MM.1S (cell line): Measurements from ENCODE around the gene POC5.

Experiments used
- DNase-seq: peaks from one replicate; pipeline ENCODE4 v3.0.0-alpha.2; 2015
- H2AFZ ChIP-seq: fragments of 300-600 bp; sonication (generic); 2 replicates; pipeline ENCODE4 v1.6.0; 2016; ENCODE audit warnings: antibody characterized with exemption, low read length
- H3F3A ChIP-seq: fragments of 300-600 bp; sonication (generic); 2 replicates; pipeline ENCODE4 v1.6.1; 2016; ENCODE audit warnings: mild to moderate bottlenecking, antibody characterized with exemption, low read length, moderate library complexity, mixed read lengths; ENCODE audit not compliant: insufficient read depth
- H3K27ac ChIP-seq: fragments of 300-600 bp; sonication (generic); 2 replicates; pipeline ENCODE4 v1.5.1; 2016; ENCODE audit warnings: mild to moderate bottlenecking, low read length
- H3K27me3 ChIP-seq: fragments of 300-600 bp; sonication (generic); replicated peaks from 2 replicates; pipeline ENCODE4 v1.6.0; 2016; ENCODE audit warnings: low read length; ENCODE audit not compliant: insufficient read depth
- H3K36me3 ChIP-seq: fragments of 300-600 bp; sonication (generic); replicated peaks from 2 replicates; pipeline ENCODE4 v1.6.1; 2016; ENCODE audit warnings: mild to moderate bottlenecking, low read length, mixed read lengths; ENCODE audit not compliant: insufficient read depth
- H3K4me1 ChIP-seq: fragments of 300-600 bp; sonication (generic); 2 replicates; pipeline ENCODE4 v1.6.1; 2016; ENCODE audit warnings: low read length, mixed read lengths
- H3K4me2 ChIP-seq: fragments of 300-600 bp; sonication (generic); 2 replicates; pipeline ENCODE4 v1.6.0; 2016; ENCODE audit warnings: low read depth, low read length
- H3K4me3 ChIP-seq: fragments of 300-600 bp; sonication (generic); 2 replicates; pipeline ENCODE4 v1.5.1; 2016; ENCODE audit warnings: low read length, mixed read lengths
- H3K79me2 ChIP-seq: fragments of 300-600 bp; sonication (generic); 2 replicates; pipeline ENCODE4 v1.6.1; 2016; ENCODE audit warnings: mixed run types, low read length, mixed read lengths
- H3K9ac ChIP-seq: fragments of 300-600 bp; sonication (generic); 2 replicates; pipeline ENCODE4 v1.6.1; 2016; ENCODE audit warnings: low read length, mixed read lengths
- H3K9me2 ChIP-seq: fragments of 300-600 bp; sonication (generic); replicated peaks from 2 replicates; pipeline ENCODE4 v1.6.1; 2016; ENCODE audit warnings: mild to moderate bottlenecking, low read length, mixed read lengths; ENCODE audit not compliant: insufficient read depth
- H3K9me3 ChIP-seq: fragments of 300-600 bp; sonication (generic); replicated peaks from 2 replicates; pipeline ENCODE4 v1.6.1; 2016; ENCODE audit warnings: mild to moderate bottlenecking, low read length, mixed read lengths; ENCODE audit not compliant: insufficient read depth
- H4K20me1 ChIP-seq: fragments of 300-600 bp; sonication (generic); 2 replicates; pipeline ENCODE4 v1.6.1; 2016; ENCODE audit warnings: mild to moderate bottlenecking, low read length, moderate library complexity, mixed read lengths; ENCODE audit not compliant: insufficient read depth
- CTCF ChIP-seq: fragments of 300-600 bp; sonication (generic); IDR thresholded peaks from 2 replicates; pipeline ENCODE4 v1.5.1; 2016; ENCODE audit warnings: antibody characterized with exemption, low read length, mixed read lengths
- EZH2 ChIP-seq: fragments of 300-600 bp; sonication (generic); optimal IDR thresholded peaks from 2 replicates; pipeline ENCODE3; 2017; ENCODE audit warnings: low read depth, mild to moderate bottlenecking, antibody characterized with exemption, low read length, mixed read lengths
- EZH2phosphoT487 ChIP-seq: fragments of 300-600 bp; sonication (generic); IDR thresholded peaks from 2 replicates; pipeline ENCODE4 v1.6.1; 2018; ENCODE audit warnings: antibody characterized with exemption, low read length

Gene POC5

DNA sequence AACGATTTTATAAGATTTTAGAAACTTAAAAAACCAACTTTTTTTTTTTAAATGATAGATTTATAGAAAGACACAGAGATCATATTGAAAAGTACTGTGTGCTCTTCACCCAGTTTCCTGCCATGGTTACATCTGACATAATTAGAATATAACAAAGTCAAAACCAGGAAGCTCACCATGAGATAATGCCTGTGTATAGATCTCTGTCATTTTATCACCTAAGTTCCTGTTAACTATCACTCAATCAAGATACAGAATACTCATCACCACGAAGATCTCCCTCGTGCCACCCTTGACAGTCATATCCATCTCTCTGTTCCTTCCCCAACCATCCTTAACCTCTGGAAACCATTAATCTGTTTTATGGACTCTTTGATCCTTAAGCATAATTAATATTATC, 39.1 kb downstream of the POC5 start:
- no peak overlapping the region for H2AFZ ChIP-seq
- no peak for DNase-seq
- no peak overlapping the region for H3K4me2 ChIP-seq
- H3F3A ChIP-seq, result peaks cover 4% of the 10 kb centered on the region; the same call in 1 of the 2 replicates
- H3K9me2 ChIP-seq, result no peaks in the 10 kb centered on the region
- no peaks in the 10 kb centered on the region; the same call in 1 of the 2 replicates for H3K36me3 ChIP-seq
- no peak overlapping the region for H3K9ac ChIP-seq
- H3K4me1 ChIP-seq, result no peaks in the 10 kb centered on the region
- no peak overlapping the region for H3K4me3 ChIP-seq
- H3K9me3 ChIP-seq, result no peaks in the 10 kb centered on the region
- no peaks in the 10 kb centered on the region for H3K79me2 ChIP-seq
- no peaks in the 10 kb centered on the region for H4K20me1 ChIP-seq
- TF ChIP-seq CTCF (no peak), EZH2phosphoT487 (no peak), EZH2 (no peak)
- no peak overlapping the region for H3K27ac ChIP-seq
- no peaks in the 10 kb centered on the region for H3K27me3 ChIP-seq

DNA sequence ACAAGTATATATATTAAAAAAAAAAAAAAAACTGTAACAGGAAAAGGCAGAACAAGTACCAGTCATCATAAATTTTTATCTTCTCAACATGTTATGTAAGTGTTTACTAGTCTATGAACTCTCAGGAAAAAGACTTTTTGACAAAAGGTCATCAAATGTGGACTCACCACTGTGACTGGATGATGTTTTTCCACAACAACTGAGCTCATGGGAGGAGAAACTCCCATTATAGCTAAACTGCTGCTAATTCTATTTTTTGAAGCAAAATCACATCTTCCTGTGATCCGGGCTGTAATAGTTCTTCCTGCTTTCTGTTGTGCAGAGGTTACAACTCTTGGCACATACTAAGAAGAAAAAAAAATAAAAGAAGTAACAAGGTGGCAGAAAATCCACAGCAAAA, 39.6 kb downstream of the POC5 start:
- no peak overlapping the region for H3K4me2 ChIP-seq
- TF ChIP-seq CTCF, result no peak
- TF ChIP-seq EZH2, result no peak
- no peak for TF ChIP-seq EZH2phosphoT487
- H3K36me3 ChIP-seq, result no peaks in the 10 kb centered on the region; the same call in 1 of the 2 replicates

GRCh38 chr5:75675783-75676182, 41.5 kb downstream of the POC5 start:
- Histone ChIP-seq H3K9ac (no peak overlapping the region), H2AFZ (no peak overlapping the region), H3K79me2 (no peaks in the 10 kb centered on the region), H3K36me3 (no peaks in the 10 kb centered on the region; the same call in 1 of the 2 replicates), H3K4me1 (no peaks in the 10 kb centered on the region), H4K20me1 (no peaks in the 10 kb centered on the region), H3K9me3 (no peaks in the 10 kb centered on the region), H3K27ac (no peak overlapping the region), H3F3A (no peaks in the 10 kb centered on the region), H3K4me2 (no peak overlapping the region), H3K27me3 (no peaks in the 10 kb centered on the region), H3K4me3 (no peak overlapping the region), H3K9me2 (no peaks in the 10 kb centered on the region)
- DNase-seq, result no peak
- TF ChIP-seq CTCF (no peak), EZH2 (no peak), EZH2phosphoT487 (no peak)

More for the DNA sequence above, 39.6 kb downstream of the POC5 start:
- H3K9me3 ChIP-seq, result no peaks in the 10 kb centered on the region
- DNase-seq, result no peak
- H3K27ac ChIP-seq, result no peak overlapping the region
- H3K4me1 ChIP-seq, result no peaks in the 10 kb centered on the region
- H3K4me3 ChIP-seq, result no peak overlapping the region
- no peak overlapping the region for H3K9ac ChIP-seq
- H2AFZ ChIP-seq, result no peak overlapping the region
- peaks cover 4% of the 10 kb centered on the region; the same call in 1 of the 2 replicates for H3F3A ChIP-seq
- H3K9me2 ChIP-seq, result no peaks in the 10 kb centered on the region
- H4K20me1 ChIP-seq, result no peaks in the 10 kb centered on the region
- H3K79me2 ChIP-seq, result no peaks in the 10 kb centered on the region
- no peaks in the 10 kb centered on the region for H3K27me3 ChIP-seq
